HEK293T (cell line): ENCODE results near the gene ELAC1.
"Not testable (repeated sequence)": the region's sequence is repeated elsewhere in the genome, so short reads cannot be mapped to it uniquely, and the experiment has no call there.

ENCODE experiments used
- BHLHE40 ChIP-seq: fragments of 450-650 bp; IDR thresholded peaks from 2 replicates; pipeline ENCODE4 v1.6.1; 2016; ENCODE audit warnings: mild to moderate bottlenecking, moderate library complexity, borderline replicate concordance
- CTBP1 ChIP-seq: fragments of 450-650 bp; IDR thresholded peaks from 2 replicates; pipeline ENCODE4 v1.6.1; 2016; ENCODE audit warnings: borderline replicate concordance
- ELF4 ChIP-seq: fragments of 450-650 bp; IDR thresholded peaks from 2 replicates; pipeline ENCODE4 v1.6.1; 2017; ENCODE audit warnings: antibody characterized with exemption
- FOXA1 ChIP-seq: fragments of 450-650 bp; IDR thresholded peaks from 2 replicates; pipeline ENCODE4 v1.6.1; 2016; ENCODE audit warnings: mild to moderate bottlenecking
- FOXK2 ChIP-seq: fragments of 450-650 bp; IDR thresholded peaks from 2 replicates; pipeline ENCODE4 v1.6.1; 2016; ENCODE audit warnings: mild to moderate bottlenecking
- HDGF ChIP-seq: fragments of 450-650 bp; IDR thresholded peaks from 2 replicates; pipeline ENCODE4 v1.6.1; 2017; ENCODE audit warnings: antibody characterized with exemption, borderline replicate concordance
- LEF1 ChIP-seq: fragments of 450-650 bp; IDR thresholded peaks from 2 replicates; pipeline ENCODE4 v1.6.1; 2017; ENCODE audit warnings: mild to moderate bottlenecking, borderline replicate concordance
- PKNOX1 ChIP-seq: fragments of 450-650 bp; IDR thresholded peaks from 2 replicates; pipeline ENCODE4 v1.6.1; 2016
- SP1 ChIP-seq: fragments of 450-650 bp; IDR thresholded peaks from 2 replicates; pipeline ENCODE4 v1.6.1; 2017
- SUZ12 ChIP-seq: fragments of 450-650 bp; IDR thresholded peaks from 2 replicates; pipeline ENCODE4 v1.6.1; 2016; ENCODE audit warnings: mild to moderate bottlenecking
- TARDBP ChIP-seq: fragments of 450-650 bp; IDR thresholded peaks from 2 replicates; pipeline ENCODE4 v1.6.1; 2016

- TF ChIP-seq ELF4, FOXA1, LEF1, HDGF, BHLHE40, FOXK2, SP1, PKNOX1, SUZ12, TARDBP, CTBP1: not testable (repeated sequence)
These were observed 4.6 kb downstream of the ELAC1 start for GRCh38 chr18:50972404-50972803.
